ENCODE results near the gene VEPH1. TPM values are rescaled to one million over a fixed set of nuclear protein-coding genes. Genes with fewer than 3 reads are reported as not detected.

The VEPH1 gene
- total RNA-seq, 1 donor from 2014 or later = 1.0 TPM

- H3K4me1 ChIP-seq (ENCODE audit: control insufficient read depth in 3 of 3, insufficient read depth in 3 of 3, low read length in 3 of 3) = peaks cover 8 to 10% (median 9%) of the 10 kb centered on the region in 3 donors
- H3K9ac ChIP-seq (ENCODE audit: low read depth in 1 of 3, low read length in 3 of 3) = no peak overlapping the region
- no peaks in the 10 kb centered on the region for H3K36me3 ChIP-seq (ENCODE audit: control insufficient read depth in 3 of 3, insufficient read depth in 3 of 3, low read length in 3 of 3)
- H3K4me3 ChIP-seq (ENCODE audit: low read length in 3 of 3) = no peak overlapping the region
- peak overlapping the region; percentile 25 for H3K27ac ChIP-seq (ENCODE audit: low read depth, low read length)
- peaks cover 0 to 4% (median 0%) of the 10 kb centered on the region in 3 donors for H3K27me3 ChIP-seq (ENCODE audit: control insufficient read depth in 3 of 3, insufficient read depth in 3 of 3, low read length in 3 of 3)
- no peaks in the 10 kb centered on the region for H3K9me3 ChIP-seq (ENCODE audit: control insufficient read depth in 3 of 3, low read length in 3 of 3)
Observed at GRCh38 chr3:157442729-157443128, 60.5 kb downstream of the VEPH1 start.

- Histone ChIP-seq H3K4me1 (ENCODE audit: control insufficient read depth in 3 of 3, insufficient read depth in 3 of 3, low read length in 3 of 3) (peaks cover 11 to 21% (median 20%) of the 10 kb centered on the region in 3 donors), H3K9ac (ENCODE audit: low read depth in 1 of 3, low read length in 3 of 3) (no peak overlapping the region), H3K9me3 (ENCODE audit: control insufficient read depth in 3 of 3, low read length in 3 of 3) (no peaks in the 10 kb centered on the region), H3K27me3 (ENCODE audit: control insufficient read depth in 3 of 3, insufficient read depth in 3 of 3, low read length in 3 of 3) (peaks cover 0 to 4% (median 2%) of the 10 kb centered on the region in 3 donors), H3K36me3 (ENCODE audit: control insufficient read depth in 3 of 3, insufficient read depth in 3 of 3, low read length in 3 of 3) (no peaks in the 10 kb centered on the region), H3K27ac (ENCODE audit: low read depth, low read length) (no peak overlapping the region), H3K4me3 (ENCODE audit: low read length in 3 of 3) (no peak overlapping the region)
Observed at GRCh38 chr3:157441102-157441624, 62.1 kb downstream of the VEPH1 start.

GRCh38 chr3:157438194-157438730 lies 65.0 kb downstream of the VEPH1 start:
- H3K4me1 ChIP-seq (ENCODE audit: control insufficient read depth in 3 of 3, insufficient read depth in 3 of 3, low read length in 3 of 3) = peaks cover 11 to 21% (median 20%) of the 10 kb centered on the region in 3 donors
- peak overlapping the region in 2 of 3 donors; percentile 4 to 68 for H3K9ac ChIP-seq (ENCODE audit: low read depth in 1 of 3, low read length in 3 of 3)
- H3K36me3 ChIP-seq (ENCODE audit: control insufficient read depth in 3 of 3, insufficient read depth in 3 of 3, low read length in 3 of 3) = no peaks in the 10 kb centered on the region
- H3K27ac ChIP-seq (ENCODE audit: low read depth, low read length) = no peak overlapping the region
- H3K4me3 ChIP-seq (ENCODE audit: low read length in 3 of 3) = peak overlapping the region; percentile 58 to 76 (median 65)
- no peaks in the 10 kb centered on the region for H3K9me3 ChIP-seq (ENCODE audit: control insufficient read depth in 3 of 3, low read length in 3 of 3)
- peaks cover 0 to 4% (median 2%) of the 10 kb centered on the region in 3 donors for H3K27me3 ChIP-seq (ENCODE audit: control insufficient read depth in 3 of 3, insufficient read depth in 3 of 3, low read length in 3 of 3)

GRCh38 chr3:157436583-157437291 lies 66.5 kb downstream of the VEPH1 start, which contains the start of gene PTX3:
PTX3 (plus strand) TSS chr3:157436850; CDS start chr3:157436934, 84 bp downstream.
- no peak within 1 kb of the TSS for H3K27ac ChIP-seq (ENCODE audit: low read depth, low read length)
- no peaks in the 10 kb centered on the region for H3K9me3 ChIP-seq (ENCODE audit: control insufficient read depth in 3 of 3, low read length in 3 of 3)
- no peaks in the 10 kb centered on the region for H3K36me3 ChIP-seq (ENCODE audit: control insufficient read depth in 3 of 3, insufficient read depth in 3 of 3, low read length in 3 of 3)
- H3K9ac ChIP-seq (ENCODE audit: low read depth in 1 of 3, low read length in 3 of 3) = peak within 1 kb of the TSS in 1 of 3 donors; percentile 68
- H3K4me1 ChIP-seq (ENCODE audit: control insufficient read depth in 3 of 3, insufficient read depth in 3 of 3, low read length in 3 of 3) = peaks cover 11 to 21% (median 20%) of the 10 kb centered on the region in 3 donors
- peaks cover 0 to 4% (median 2%) of the 10 kb centered on the region in 3 donors for H3K27me3 ChIP-seq (ENCODE audit: control insufficient read depth in 3 of 3, insufficient read depth in 3 of 3, low read length in 3 of 3)
- H3K4me3 ChIP-seq (ENCODE audit: low read length in 3 of 3) = peak within 1 kb of the TSS; percentile 58 to 76 (median 73)

- H3K27me3 ChIP-seq (ENCODE audit: control insufficient read depth in 3 of 3, insufficient read depth in 3 of 3, low read length in 3 of 3) = no peaks in the 10 kb centered on the region
- no peak overlapping the region for H3K9ac ChIP-seq (ENCODE audit: low read depth in 1 of 3, low read length in 3 of 3)
- no peak overlapping the region for H3K4me3 ChIP-seq (ENCODE audit: low read length in 3 of 3)
- H3K27ac ChIP-seq (ENCODE audit: low read depth, low read length) = no peak overlapping the region
- H3K9me3 ChIP-seq (ENCODE audit: control insufficient read depth in 3 of 3, low read length in 3 of 3) = no peaks in the 10 kb centered on the region
- no peaks in the 10 kb centered on the region for H3K4me1 ChIP-seq (ENCODE audit: control insufficient read depth in 3 of 3, insufficient read depth in 3 of 3, low read length in 3 of 3)
- H3K36me3 ChIP-seq (ENCODE audit: control insufficient read depth in 3 of 3, insufficient read depth in 3 of 3, low read length in 3 of 3) = no peaks in the 10 kb centered on the region
Observed at GRCh38 chr3:157429708-157430107, 73.5 kb downstream of the VEPH1 start.

GRCh38 chr3:157428853-157429252 lies 74.4 kb downstream of the VEPH1 start:
- H3K4me1 ChIP-seq (ENCODE audit: control insufficient read depth in 3 of 3, insufficient read depth in 3 of 3, low read length in 3 of 3) = no peaks in the 10 kb centered on the region
- no peak overlapping the region for H3K9ac ChIP-seq (ENCODE audit: low read depth in 1 of 3, low read length in 3 of 3)
- no peaks in the 10 kb centered on the region for H3K27me3 ChIP-seq (ENCODE audit: control insufficient read depth in 3 of 3, insufficient read depth in 3 of 3, low read length in 3 of 3)
- no peak overlapping the region for H3K4me3 ChIP-seq (ENCODE audit: low read length in 3 of 3)
- no peaks in the 10 kb centered on the region for H3K36me3 ChIP-seq (ENCODE audit: control insufficient read depth in 3 of 3, insufficient read depth in 3 of 3, low read length in 3 of 3)
- H3K9me3 ChIP-seq (ENCODE audit: control insufficient read depth in 3 of 3, low read length in 3 of 3) = no peaks in the 10 kb centered on the region
- no peak overlapping the region for H3K27ac ChIP-seq (ENCODE audit: low read depth, low read length)

- no peaks in the 10 kb centered on the region for H3K27me3 ChIP-seq (ENCODE audit: control insufficient read depth in 3 of 3, insufficient read depth in 3 of 3, low read length in 3 of 3)
- no peaks in the 10 kb centered on the region for H3K36me3 ChIP-seq (ENCODE audit: control insufficient read depth in 3 of 3, insufficient read depth in 3 of 3, low read length in 3 of 3)
- no peak overlapping the region for H3K4me3 ChIP-seq (ENCODE audit: low read length in 3 of 3)
- no peak overlapping the region for H3K27ac ChIP-seq (ENCODE audit: low read depth, low read length)
- H3K9me3 ChIP-seq (ENCODE audit: control insufficient read depth in 3 of 3, low read length in 3 of 3) = no peaks in the 10 kb centered on the region
- H3K4me1 ChIP-seq (ENCODE audit: control insufficient read depth in 3 of 3, insufficient read depth in 3 of 3, low read length in 3 of 3) = no peaks in the 10 kb centered on the region
- H3K9ac ChIP-seq (ENCODE audit: low read depth in 1 of 3, low read length in 3 of 3) = no peak overlapping the region
Observed at GRCh38 chr3:157427901-157428300, 75.3 kb downstream of the VEPH1 start.

- no peaks in the 10 kb centered on the region for H3K9me3 ChIP-seq (ENCODE audit: control insufficient read depth in 3 of 3, low read length in 3 of 3)
- no peaks in the 10 kb centered on the region for H3K27me3 ChIP-seq (ENCODE audit: control insufficient read depth in 3 of 3, insufficient read depth in 3 of 3, low read length in 3 of 3)
- H3K4me3 ChIP-seq (ENCODE audit: low read length in 3 of 3) = no peak overlapping the region
- H3K36me3 ChIP-seq (ENCODE audit: control insufficient read depth in 3 of 3, insufficient read depth in 3 of 3, low read length in 3 of 3) = no peaks in the 10 kb centered on the region
- H3K27ac ChIP-seq (ENCODE audit: low read depth, low read length) = no peak overlapping the region
- no peak overlapping the region for H3K9ac ChIP-seq (ENCODE audit: low read depth in 1 of 3, low read length in 3 of 3)
- no peaks in the 10 kb centered on the region for H3K4me1 ChIP-seq (ENCODE audit: control insufficient read depth in 3 of 3, insufficient read depth in 3 of 3, low read length in 3 of 3)
Observed at GRCh38 chr3:157423337-157423736, 79.9 kb downstream of the VEPH1 start.

- Histone ChIP-seq H3K4me3 (ENCODE audit: low read length in 3 of 3) (no peak overlapping the region), H3K4me1 (ENCODE audit: control insufficient read depth in 3 of 3, insufficient read depth in 3 of 3, low read length in 3 of 3) (no peaks in the 10 kb centered on the region), H3K27me3 (ENCODE audit: control insufficient read depth in 3 of 3, insufficient read depth in 3 of 3, low read length in 3 of 3) (no peaks in the 10 kb centered on the region), H3K9ac (ENCODE audit: low read depth in 1 of 3, low read length in 3 of 3) (no peak overlapping the region), H3K9me3 (ENCODE audit: control insufficient read depth in 3 of 3, low read length in 3 of 3) (no peaks in the 10 kb centered on the region), H3K36me3 (ENCODE audit: control insufficient read depth in 3 of 3, insufficient read depth in 3 of 3, low read length in 3 of 3) (no peaks in the 10 kb centered on the region), H3K27ac (ENCODE audit: low read depth, low read length) (no peak overlapping the region)
Observed at GRCh38 chr3:157420606-157421130, 82.5 kb downstream of the VEPH1 start.

- no peak overlapping the region for H3K9ac ChIP-seq (ENCODE audit: low read depth in 1 of 3, low read length in 3 of 3)
Observed at GRCh38 chr3:157418104-157418503, 85.1 kb downstream of the VEPH1 start.

More at GRCh38 chr3:157418104-157418503, 85.1 kb downstream of the VEPH1 start:
- Histone ChIP-seq H3K36me3 (ENCODE audit: control insufficient read depth in 3 of 3, insufficient read depth in 3 of 3, low read length in 3 of 3) (no peaks in the 10 kb centered on the region), H3K9me3 (ENCODE audit: control insufficient read depth in 3 of 3, low read length in 3 of 3) (no peaks in the 10 kb centered on the region), H3K4me1 (ENCODE audit: control insufficient read depth in 3 of 3, insufficient read depth in 3 of 3, low read length in 3 of 3) (no peaks in the 10 kb centered on the region), H3K4me3 (ENCODE audit: low read length in 3 of 3) (no peak overlapping the region), H3K27me3 (ENCODE audit: control insufficient read depth in 3 of 3, insufficient read depth in 3 of 3, low read length in 3 of 3) (no peaks in the 10 kb centered on the region), H3K27ac (ENCODE audit: low read depth, low read length) (no peak overlapping the region)

All from skeletal muscle tissue (tissue), 4 donors.